GM18505 (cell line): Measurements from ENCODE around the gene CCDC47.
"Not testable (repeated sequence)": the region's sequence is repeated elsewhere in the genome, so short reads cannot be mapped to it uniquely, and the experiment has no call there.

Experiments used
- ATAC-seq: cut with Tn5 transposase; IDR thresholded peaks from one replicate; pipeline ENCODE4 v1.9.1; 2021; ENCODE audit not compliant: unreplicated experiment
- POLR2A ChIP-seq: IDR thresholded peaks from 4 replicates; pipeline ENCODE4 v1.6.1; 2011; ENCODE audit warnings: borderline replicate concordance; ENCODE audit not compliant: insufficient read depth, insufficient read length; ENCODE audit errors: extremely low read depth

The CCDC47 gene

GRCh38 chr17:63773272-63774140 is at the start of gene CCDC47:
Gene CCDC47, minus strand, starts transcription at chr17:63773597. Its CDS starts 7,422 bp downstream, at chr17:63766175.
- TF ChIP-seq POLR2A: peak; percentile 97
- peak; percentile 77 for ATAC-seq

GRCh38 chr17:63822537-63822936 is 49.1 kb upstream of the CCDC47 start:
- ATAC-seq: no peak
- TF ChIP-seq POLR2A: no peak

GRCh38 chr17:63821804-63822203 is 48.4 kb upstream of the CCDC47 start:
- no peak for TF ChIP-seq POLR2A
- no peak for ATAC-seq

GRCh38 chr17:63820963-63821561 is 47.7 kb upstream of the CCDC47 start:
- no peak for TF ChIP-seq POLR2A
- no peak for ATAC-seq

- no peak for TF ChIP-seq POLR2A
- no peak for ATAC-seq
Observed at GRCh38 chr17:63819585-63820537, 46.5 kb upstream of the CCDC47 start.

- TF ChIP-seq POLR2A: no peak
- ATAC-seq: no peak
Observed at GRCh38 chr17:63819131-63819530, 45.7 kb upstream of the CCDC47 start.

GRCh38 chr17:63817736-63818385 is 44.5 kb upstream of the CCDC47 start:
- no peak for TF ChIP-seq POLR2A

GRCh38 chr17:63816669-63817068 is 43.3 kb upstream of the CCDC47 start:
- TF ChIP-seq POLR2A: no peak
- no peak for ATAC-seq

More at GRCh38 chr17:63817736-63818385, 44.5 kb upstream of the CCDC47 start:
- no peak for ATAC-seq

- ATAC-seq: no peak
- TF ChIP-seq POLR2A: no peak
Observed at GRCh38 chr17:63816123-63816522, 42.7 kb upstream of the CCDC47 start.

GRCh38 chr17:63809970-63810369 is 36.6 kb upstream of the CCDC47 start:
- ATAC-seq: no peak

GRCh38 chr17:63805591-63805990 is 32.2 kb upstream of the CCDC47 start:
- no peak for TF ChIP-seq POLR2A
- no peak for ATAC-seq

More at GRCh38 chr17:63809970-63810369, 36.6 kb upstream of the CCDC47 start:
- no peak for TF ChIP-seq POLR2A

- TF ChIP-seq POLR2A: no peak
Observed at GRCh38 chr17:63804328-63804727, 30.9 kb upstream of the CCDC47 start.

GRCh38 chr17:63800783-63801182 is 27.4 kb upstream of the CCDC47 start:
- ATAC-seq: no peak
- no peak for TF ChIP-seq POLR2A

More at GRCh38 chr17:63804328-63804727, 30.9 kb upstream of the CCDC47 start:
- no peak for ATAC-seq

- no peak for TF ChIP-seq POLR2A
- no peak for ATAC-seq
Observed at GRCh38 chr17:63798572-63799106, 25.2 kb upstream of the CCDC47 start.

GRCh38 chr17:63796375-63796774 is 23.0 kb upstream of the CCDC47 start:
- not testable (repeated sequence) for ATAC-seq
